Left cardiac atrium (tissue), 4 donors: ENCODE data around the gene NXPH3. TPM values are rescaled to one million over a fixed set of nuclear protein-coding genes. Genes with fewer than 3 reads are reported as not detected.

Source experiments
- ATAC-seq, 2 donors: fragments of 200-7000 bp; cut with Tn5 transposase; one replicate each; pipeline ENCODE4 v1.9.1; 2020; ENCODE audit warnings: mild to moderate bottlenecking in 2 of 2, moderate library complexity in 2 of 2
- DNase-seq: peaks from one replicate; pipeline ENCODE4 v3.0.0-alpha.2; 2020
- intact Hi-C, 2 donors: fragments of 100-400 bp; cut with DNase I; formaldehyde crosslinking; loops; one replicate each; pipeline versions ENCODE4 v1.14.1 to v1.15.1; 2022 to 2023
- total RNA-seq, 2 donors: library from RNA; stranded (reverse); fragmentation: NEBNext Ultra II Directional; extraction: Animal tissue kit (Norgen Biotek cat#: 25700); gene quantifications; one replicate each; pipeline ENCODE4 v1.2.1, GENCODE V29; 2021
- donor health status: DM: no; HTN: yes; CAD: no.
- donor health status: DM: no; HTN: yes; CAD: no; lungs with severe emphysema.
- donor health status: DM: yes; HTN: yes; CAD: no.
- donor health status: Dilated cardiomyopathy.

NXPH3 gene
- total RNA-seq, 2 donors from 2014 or later, result 3.6 to 6.5 TPM

DNA sequence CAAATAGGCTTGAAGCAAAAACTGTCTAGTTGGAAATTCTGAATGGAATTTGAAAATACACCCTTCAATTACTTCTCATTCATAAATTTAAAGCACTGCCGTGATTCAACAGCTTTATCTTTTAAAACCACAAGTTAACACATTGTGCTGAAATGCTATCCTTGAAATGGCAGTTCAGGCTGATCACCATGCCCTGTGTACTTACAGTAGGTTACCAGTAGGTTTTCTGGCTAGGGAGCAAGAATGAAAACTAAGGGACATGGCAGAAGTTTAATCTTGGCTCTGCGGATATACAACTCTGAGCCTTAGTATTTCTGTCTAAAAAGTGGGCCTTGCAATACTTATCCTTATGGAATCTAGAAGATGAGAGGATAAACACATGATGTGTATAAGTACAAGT lies 28.0 kb downstream of the NXPH3 start:
- ATAC-seq (peak; percentile 34 to 45), DNase-seq (no peak)
- intact Hi-C loops, result no loop called here

GRCh38 chr17:49604314-49604869 lies 28.7 kb downstream of the NXPH3 start:
- intact Hi-C loops, result no loop called here
- ATAC-seq (peak in 1 of 2 donors; percentile 51), DNase-seq (no peak)

GRCh38 chr17:49610883-49611584 lies 35.4 kb downstream of the NXPH3 start:
- intact Hi-C loops, result loop anchor here in 1 of 2 donors (10.0 kb wide), 1 partner anchor 54 kb away; no protein-coding TSS in a partner anchor
- ATAC-seq, result peak in 1 of 2 donors; percentile 43
- DNase-seq, result no peak

DNA sequence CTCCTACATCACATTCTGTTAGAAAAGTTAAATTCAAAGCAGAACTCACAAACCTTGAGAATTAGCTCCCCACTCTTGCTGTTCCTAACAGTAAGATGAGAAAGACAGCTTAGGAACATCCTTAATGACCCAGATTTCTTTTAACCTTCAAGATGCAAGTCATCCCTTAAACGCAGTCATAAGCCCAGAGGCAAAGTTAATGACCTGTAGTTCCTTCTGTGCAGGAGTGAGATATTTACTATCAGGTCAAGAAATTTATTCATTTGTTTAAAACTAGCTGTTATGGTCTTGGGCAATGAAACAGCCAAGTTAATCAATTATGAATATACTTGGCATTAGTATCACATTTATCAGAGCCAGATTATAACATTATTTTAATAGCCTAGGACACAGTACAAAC lies 37.1 kb downstream of the NXPH3 start:
- intact Hi-C loops, result loop anchor here in 1 of 2 donors (10.0 kb wide), 1 partner anchor 52 kb away; no protein-coding TSS in a partner anchor
- no peak for ATAC-seq
- DNase-seq, result no peak

GRCh38 chr17:49613182-49613800 lies 37.6 kb downstream of the NXPH3 start:
- DNase-seq (no peak), ATAC-seq (no peak)
- intact Hi-C loops, result loop anchor here in 1 of 2 donors (10.0 kb wide), 1 partner anchor 52 kb away; no protein-coding TSS in a partner anchor

- DNase-seq (no peak), ATAC-seq (peak in 1 of 2 donors; percentile 12)
- intact Hi-C loops, result loop anchor here (5.0 to 10.0 kb wide), 2 partner anchors 39 to 49 kb away; partner anchors contain the start of gene NXPH3 (in 1 of the 2)
Observed at GRCh38 chr17:49616086-49616485, 40.4 kb downstream of the NXPH3 start.

- intact Hi-C loops, result loop anchor here (5.0 to 10.0 kb wide), 2 partner anchors 39 to 48 kb away; partner anchors contain the start of gene NXPH3 (in 1 of the 2)
- peak; percentile 78 for DNase-seq
- ATAC-seq, result peak; percentile 90 to 94
Observed at GRCh38 chr17:49616601-49617131, 41.0 kb downstream of the NXPH3 start.

- DNase-seq (no peak), ATAC-seq (peak in 1 of 2 donors; percentile 4)
- intact Hi-C loops, result loop anchor here (5.0 to 10.0 kb wide), 2 partner anchors 41 to 47 kb away; partner anchors contain the start of gene NXPH3 (in 1 of the 2)
Observed at GRCh38 chr17:49618028-49618611, 42.4 kb downstream of the NXPH3 start.

DNA sequence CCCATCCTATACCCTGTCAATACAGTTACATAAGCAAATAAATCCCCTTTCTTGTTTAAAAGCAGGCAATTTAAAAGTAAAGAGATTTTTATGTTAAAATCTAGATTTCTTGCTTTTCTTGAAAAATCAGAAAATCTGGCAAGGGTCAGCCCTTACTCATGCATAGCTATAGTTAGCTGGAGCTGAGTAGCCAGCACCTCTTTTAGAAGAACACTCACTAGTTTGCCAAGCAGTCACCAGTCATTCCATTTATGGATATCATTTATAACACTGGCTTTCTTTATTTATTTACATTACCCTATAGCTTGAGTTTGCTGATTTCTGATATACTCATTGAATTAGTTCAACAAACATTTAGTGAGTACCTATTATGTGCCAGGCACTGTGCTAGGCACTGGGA lies 45.7 kb downstream of the NXPH3 start:
- intact Hi-C loops, result no loop called here
- ATAC-seq, result no peak
- DNase-seq, result no peak

DNA sequence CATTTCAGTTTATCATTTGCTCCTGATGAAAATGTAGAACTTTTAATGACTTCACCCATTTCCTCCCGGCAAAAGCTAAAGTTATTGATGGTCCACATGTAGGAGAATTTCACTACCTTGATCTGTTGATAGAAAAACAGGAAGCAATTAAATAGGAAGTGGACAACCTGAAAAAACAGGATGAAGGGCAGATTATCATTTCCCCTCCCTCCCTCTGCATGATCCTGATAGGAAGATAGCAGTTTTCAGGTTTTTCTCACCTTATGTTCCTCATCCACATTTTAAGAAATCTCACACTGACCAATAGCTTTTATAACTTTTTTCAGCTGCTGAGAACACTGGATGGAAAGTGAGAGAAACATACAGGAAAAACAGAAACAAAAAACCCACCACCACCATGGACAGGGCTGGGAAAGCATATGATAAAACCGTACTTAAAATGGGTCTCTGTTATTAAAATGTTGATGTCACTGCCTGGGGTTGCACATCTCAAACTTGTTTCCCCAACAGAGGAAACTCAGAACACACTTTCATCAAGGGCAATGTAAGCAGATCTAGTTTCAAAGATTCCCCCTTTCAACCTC lies 46.4 kb downstream of the NXPH3 start:
- no peak for ATAC-seq
- no peak for DNase-seq
- intact Hi-C loops, result no loop called here

DNA sequence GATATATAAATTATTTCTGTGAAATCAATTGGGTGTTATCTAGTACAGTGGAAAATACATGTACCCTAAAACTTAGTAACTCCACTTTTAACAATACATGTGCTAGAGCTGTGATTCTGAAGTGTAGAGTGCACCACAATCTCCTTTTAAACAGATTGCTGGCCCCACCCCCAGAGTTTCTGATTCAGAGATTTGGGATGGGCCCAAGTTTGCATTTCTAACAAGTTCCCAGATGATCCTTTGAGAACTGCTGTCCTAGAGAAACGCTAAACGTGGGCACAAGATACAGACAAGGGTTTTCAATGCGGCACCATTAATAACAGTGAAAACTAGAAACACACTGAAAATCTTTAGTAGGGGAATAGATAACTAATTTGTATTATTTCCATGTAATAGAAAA lies 49.2 kb downstream of the NXPH3 start:
- intact Hi-C loops, result no loop called here
- DNase-seq (no peak), ATAC-seq (peak in 1 of 2 donors; percentile 60)

DNA sequence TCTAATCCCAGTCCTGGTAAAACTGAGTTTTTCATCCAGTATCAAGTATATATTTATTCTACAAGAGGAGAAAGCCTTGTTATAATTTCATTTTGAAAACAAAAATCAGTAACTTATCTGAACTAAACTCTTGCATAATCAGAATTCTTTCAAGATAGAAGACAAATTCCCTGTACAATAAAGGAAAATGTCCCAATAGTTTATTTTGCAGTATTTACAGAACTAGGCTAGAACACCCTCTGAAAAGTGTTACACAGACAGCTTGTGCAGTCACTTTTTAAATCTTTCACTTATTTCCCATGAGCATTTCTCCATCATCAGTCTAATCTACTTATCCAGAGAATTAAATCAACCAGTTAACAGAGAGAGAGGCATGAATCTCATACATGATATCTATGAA lies 53.8 kb downstream of the NXPH3 start:
- DNase-seq, result no peak
- no peak for ATAC-seq

GRCh38 chr17:49630113-49630900 lies 54.6 kb downstream of the NXPH3 start:
- intact Hi-C loops, result no loop called here
- DNase-seq, result no peak
- no peak for ATAC-seq

More for the DNA sequence above, 53.8 kb downstream of the NXPH3 start:
- intact Hi-C loops, result no loop called here

DNA sequence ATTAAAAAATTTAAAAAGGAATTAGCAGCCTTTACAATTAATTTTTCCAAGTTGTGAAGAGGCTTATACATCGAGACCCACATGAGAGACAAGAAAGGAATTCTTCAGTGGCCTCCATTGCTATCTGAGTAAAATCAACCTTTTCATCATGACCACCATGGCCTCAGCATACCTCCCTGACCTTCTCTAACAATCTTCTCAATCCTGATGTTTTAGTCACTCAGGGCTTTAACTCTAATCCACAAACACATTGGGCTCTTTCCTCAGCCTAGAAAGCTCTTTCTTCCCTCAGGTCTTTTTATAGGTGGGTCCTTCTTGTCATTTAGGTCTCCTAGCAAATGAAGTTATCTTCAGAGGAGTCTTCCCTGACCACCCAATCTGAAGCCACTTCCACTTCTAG lies 55.8 kb downstream of the NXPH3 start:
- intact Hi-C loops, result no loop called here
- no peak for DNase-seq
- ATAC-seq, result no peak
